ENCODE results near the gene GET3.

GRCh38 chr19:12736995-12737834 lies at the start of gene GET3:
- TF ChIP-seq CTCF (IDR thresholded peaks at IDR 0.05; ENCODE audit: borderline replicate concordance, extremely low read depth, low read length, poor library complexity, severe bottlenecking) (no peak), EZH2 (IDR thresholded peaks at IDR 0.05; ENCODE audit: borderline replicate concordance, low read depth, low read length, severe bottlenecking) (no peak)

All from DND-41 (cell line).